ENCODE data around the gene CDC42EP1. TPM values are rescaled to one million over a fixed set of nuclear protein-coding genes. Genes with fewer than 3 reads are reported as not detected.
A peak's percentile ranks its signal among the peaks of the same experiment; 100 is the strongest.

CDC42EP1 gene
- total RNA-seq, 1 experiment from 2014 or later: 62.5 TPM

- no peaks in the 10 kb centered on the region; the same call in 1 of the 2 replicates for H3K36me3 ChIP-seq (ENCODE audit: control insufficient read depth, insufficient read depth, low read length)
- DNase-seq (ENCODE audit: low read depth, low spot score) (no peak), ATAC-seq (no peak)
- H3K4me1 ChIP-seq (ENCODE audit: control insufficient read depth, insufficient read depth, low read length): peaks cover 22% of the 10 kb centered on the region
- H3K27me3 ChIP-seq (ENCODE audit: control insufficient read depth, insufficient read depth, low read length): no peaks in the 10 kb centered on the region
- no peaks in the 10 kb centered on the region for H3K9me3 ChIP-seq (ENCODE audit: control insufficient read depth, insufficient read depth, low read depth, low read length)
- no peak overlapping the region for H3K27ac ChIP-seq (ENCODE audit: low read length)
- ChIA-PET POLR2A (no interaction called here), CTCF (no interaction called here)
- TF ChIP-seq, protein P1, sequence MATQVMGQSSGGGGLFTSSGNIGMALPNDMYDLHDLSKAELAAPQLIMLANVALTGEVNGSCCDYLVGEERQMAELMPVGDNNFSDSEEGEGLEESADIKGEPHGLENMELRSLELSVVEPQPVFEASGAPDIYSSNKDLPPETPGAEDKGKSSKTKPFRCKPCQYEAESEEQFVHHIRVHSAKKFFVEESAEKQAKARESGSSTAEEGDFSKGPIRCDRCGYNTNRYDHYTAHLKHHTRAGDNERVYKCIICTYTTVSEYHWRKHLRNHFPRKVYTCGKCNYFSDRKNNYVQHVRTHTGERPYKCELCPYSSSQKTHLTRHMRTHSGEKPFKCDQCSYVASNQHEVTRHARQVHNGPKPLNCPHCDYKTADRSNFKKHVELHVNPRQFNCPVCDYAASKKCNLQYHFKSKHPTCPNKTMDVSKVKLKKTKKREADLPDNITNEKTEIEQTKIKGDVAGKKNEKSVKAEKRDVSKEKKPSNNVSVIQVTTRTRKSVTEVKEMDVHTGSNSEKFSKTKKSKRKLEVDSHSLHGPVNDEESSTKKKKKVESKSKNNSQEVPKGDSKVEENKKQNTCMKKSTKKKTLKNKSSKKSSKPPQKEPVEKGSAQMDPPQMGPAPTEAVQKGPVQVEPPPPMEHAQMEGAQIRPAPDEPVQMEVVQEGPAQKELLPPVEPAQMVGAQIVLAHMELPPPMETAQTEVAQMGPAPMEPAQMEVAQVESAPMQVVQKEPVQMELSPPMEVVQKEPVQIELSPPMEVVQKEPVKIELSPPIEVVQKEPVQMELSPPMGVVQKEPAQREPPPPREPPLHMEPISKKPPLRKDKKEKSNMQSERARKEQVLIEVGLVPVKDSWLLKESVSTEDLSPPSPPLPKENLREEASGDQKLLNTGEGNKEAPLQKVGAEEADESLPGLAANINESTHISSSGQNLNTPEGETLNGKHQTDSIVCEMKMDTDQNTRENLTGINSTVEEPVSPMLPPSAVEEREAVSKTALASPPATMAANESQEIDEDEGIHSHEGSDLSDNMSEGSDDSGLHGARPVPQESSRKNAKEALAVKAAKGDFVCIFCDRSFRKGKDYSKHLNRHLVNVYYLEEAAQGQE (IDR thresholded peaks at IDR 0.05; ENCODE audit: insufficient read depth in 1 of 2, low read depth in 2 of 2, low read length in 1 of 2): no peak
- TF ChIP-seq TCF7L2 (IDR thresholded peaks at IDR 0.05; ENCODE audit: low read depth, low read length) (no peak), POLR2AphosphoS5 (IDR thresholded peaks at IDR 0.05; ENCODE audit: low read depth, low read length) (no peak), SIN3A (IDR thresholded peaks at IDR 0.05; ENCODE audit: borderline replicate concordance, insufficient read depth, low read depth, low read length) (no peak), CTCF (IDR thresholded peaks at IDR 0.05) (no peak)
- no peak overlapping the region for H3K4me3 ChIP-seq (ENCODE audit: low read depth in 2 of 2, low read length in 2 of 2)
- BruUV-seq (replicated peaks): no TSS peak
- in situ Hi-C loops (cut with HindIII; ENCODE audit: low pct_unique_long_range_greater_than_20kb, low sequenced_read_pairs) (no loop called here), intact Hi-C loops (cut with micrococcal nuclease; ENCODE audit: unreplicated experiment) (no loop called here)
These were observed 37.8 kb upstream of the CDC42EP1 start for GRCh38 chr22:37522482-37522881.

GRCh38 chr22:37525073-37525745 is 35.1 kb upstream of the CDC42EP1 start:
- CTCF ChIA-PET: interaction anchor here (0.6 kb wide), 1 partner anchor 55 kb away, joined by 5 read pairs; the partner anchor contains the start of gene LGALS2
- Histone ChIP-seq H3K27ac (ENCODE audit: low read length) (peak overlapping the region; percentile 69), H3K9me3 (ENCODE audit: control insufficient read depth, insufficient read depth, low read depth, low read length) (no peaks in the 10 kb centered on the region), H3K4me3 (ENCODE audit: low read depth in 2 of 2, low read length in 2 of 2) (no peak overlapping the region), H3K27me3 (ENCODE audit: control insufficient read depth, insufficient read depth, low read length) (no peaks in the 10 kb centered on the region), H3K36me3 (ENCODE audit: control insufficient read depth, insufficient read depth, low read length) (no peaks in the 10 kb centered on the region), H3K4me1 (ENCODE audit: control insufficient read depth, insufficient read depth, low read length) (peaks cover 17% of the 10 kb centered on the region)
- intact Hi-C loops (cut with micrococcal nuclease; ENCODE audit: unreplicated experiment): no loop called here
- ATAC-seq (peak; percentile 92), DNase-seq (ENCODE audit: low read depth, low spot score) (no peak)
- no peak for TF ChIP-seq POLR2AphosphoS5 (IDR thresholded peaks at IDR 0.05; ENCODE audit: low read depth, low read length)
- TF ChIP-seq SIN3A (IDR thresholded peaks at IDR 0.05; ENCODE audit: borderline replicate concordance, insufficient read depth, low read depth, low read length): no peak
- no peak for TF ChIP-seq TCF7L2 (IDR thresholded peaks at IDR 0.05; ENCODE audit: low read depth, low read length)
- in situ Hi-C loops (cut with HindIII; ENCODE audit: low pct_unique_long_range_greater_than_20kb, low sequenced_read_pairs): no loop called here
- POLR2A ChIA-PET: interaction anchor here (0.5 kb wide), 1 partner anchor 16 kb away, joined by 5 read pairs; no protein-coding TSS in a partner anchor
- no TSS peak for BruUV-seq (replicated peaks)
